GM19452 (cell line): ENCODE results near the gene NLRP8.
"Not testable (repeated sequence)": the region's sequence is repeated elsewhere in the genome, so short reads cannot be mapped to it uniquely, and the experiment has no call there.

Experiments
- ATAC-seq: cut with Tn5 transposase; IDR thresholded peaks from one replicate; pipeline ENCODE4 v1.9.1; 2021; ENCODE audit not compliant: unreplicated experiment

NLRP8 gene

GRCh38 chr19:55947532-55947931 lies at the start of gene NLRP8:
Gene NLRP8 (plus strand): TSS chr19:55947832.
- no peak for ATAC-seq

GRCh38 chr19:55898911-55899310 lies 48.7 kb upstream of the NLRP8 start:
- ATAC-seq: no peak

- ATAC-seq: no peak
Observed at GRCh38 chr19:55901369-55902079, 46.1 kb upstream of the NLRP8 start.

- no peak for ATAC-seq
Observed at GRCh38 chr19:55902080-55902751, 45.4 kb upstream of the NLRP8 start.

GRCh38 chr19:55907286-55907685 lies 40.3 kb upstream of the NLRP8 start:
- ATAC-seq: no peak

- ATAC-seq: no peak
Observed at GRCh38 chr19:55907746-55908145, 39.9 kb upstream of the NLRP8 start.

- no peak for ATAC-seq
Observed at GRCh38 chr19:55909801-55910200, 37.8 kb upstream of the NLRP8 start.

- no peak for ATAC-seq
Observed at GRCh38 chr19:55912916-55913315, 34.7 kb upstream of the NLRP8 start.

GRCh38 chr19:55913643-55914268 lies 33.9 kb upstream of the NLRP8 start:
- no peak for ATAC-seq

GRCh38 chr19:55923556-55923955 lies 24.1 kb upstream of the NLRP8 start:
- no peak for ATAC-seq

- no peak for ATAC-seq
Observed at GRCh38 chr19:55927991-55928390, 19.6 kb upstream of the NLRP8 start.

- ATAC-seq: not testable (repeated sequence)
Observed at GRCh38 chr19:55929258-55929657, 18.4 kb upstream of the NLRP8 start.

- no peak for ATAC-seq
Observed at GRCh38 chr19:55930996-55931515, 16.6 kb upstream of the NLRP8 start.

GRCh38 chr19:55931936-55932386 lies 15.7 kb upstream of the NLRP8 start, which contains the start of gene NLRP13:
Gene NLRP13 (minus strand): TSS chr19:55932336. CDS start chr19:55932311, 25 bp downstream.
- no peak for ATAC-seq

GRCh38 chr19:55935206-55935605 lies 12.4 kb upstream of the NLRP8 start:
- ATAC-seq: no peak

- ATAC-seq: no peak
Observed at GRCh38 chr19:55939206-55939605, 8.4 kb upstream of the NLRP8 start.

- ATAC-seq: no peak
Observed at GRCh38 chr19:55940306-55940705, 7.3 kb upstream of the NLRP8 start.

GRCh38 chr19:55950566-55950965 lies 2.9 kb downstream of the NLRP8 start:
- not testable (repeated sequence) for ATAC-seq

GRCh38 chr19:55956431-55956830 lies 8.8 kb downstream of the NLRP8 start:
- ATAC-seq: no peak

GRCh38 chr19:55958356-55958755 lies 10.7 kb downstream of the NLRP8 start:
- no peak for ATAC-seq

- ATAC-seq: no peak
Observed at GRCh38 chr19:55959996-55960675, 12.5 kb downstream of the NLRP8 start.
